Sigmoid colon (tissue), 7 donors: Measurements from ENCODE around the gene OGFOD2. TPM values are rescaled to one million over a fixed set of nuclear protein-coding genes. Genes with fewer than 3 reads are reported as not detected.

Experiments used
- DNase-seq: peaks from one replicate; pipeline ENCODE4 v3.0.0-alpha.2; 2019
- H3K27ac ChIP-seq, 4 donors: fragments of 200-600 bp; sonication (generic); one replicate each; pipeline ENCODE4 v1.5.1; 2016 to 2019; ENCODE audit warnings: mild to moderate bottlenecking in 1 of 4
- H3K27me3 ChIP-seq, 3 donors: fragments of 200-600 bp; sonication (generic); one replicate each; pipeline ENCODE4 v1.5.1; 2019; ENCODE audit warnings: mild to moderate bottlenecking in 1 of 3
- H3K36me3 ChIP-seq, 4 donors: fragments of 200-600 bp; sonication (generic); one replicate each; pipeline ENCODE4 v1.5.1; 2016 to 2019
- H3K4me1 ChIP-seq, 4 donors: fragments of 200-600 bp; sonication (generic); one replicate each; pipeline ENCODE4 v1.5.1; 2017 to 2019
- H3K4me3 ChIP-seq, 4 donors: fragments of 200-600 bp; sonication (generic); one replicate each; pipeline ENCODE4 v1.5.1; 2017 to 2019; ENCODE audit warnings: mild to moderate bottlenecking in 2 of 4, moderate library complexity in 1 of 4
- H3K9me3 ChIP-seq, 4 donors: fragments of 200-600 bp in 3 of 4; sonication (generic) in 3 of 4; one replicate each; pipeline versions ENCODE4 v1.5.1 to v1.6.1; 2013 to 2019
- CTCF ChIP-seq, 4 experiments: fragments of 450-650 bp in 3 of 4; fragments of 200-600 bp in 1 of 4; IDR thresholded peaks; one replicate each; pipeline ENCODE4 v1.5.1; 2016 to 2019; ENCODE audit warnings: antibody characterized with exemption in 4 of 4, mild to moderate bottlenecking in 3 of 4, moderate library complexity in 2 of 4
- EP300 ChIP-seq, 4 donors: sonication (generic); formaldehyde crosslinking; IDR thresholded peaks; one replicate each; pipeline ENCODE4 v1.6.1; 2017; ENCODE audit warnings: antibody characterized with exemption in 4 of 4
- POLR2A ChIP-seq, 2 donors: fragments of 450-650 bp; IDR thresholded peaks; one replicate each; pipeline ENCODE4 v1.6.1; 2016; ENCODE audit warnings: antibody characterized with exemption in 2 of 2, mild to moderate bottlenecking in 2 of 2, moderate library complexity in 2 of 2
- POLR2AphosphoS5 ChIP-seq, 4 donors: sonication (generic); formaldehyde crosslinking; IDR thresholded peaks; one replicate each; pipeline ENCODE4 v1.6.1; 2017; ENCODE audit warnings: antibody characterized with exemption in 4 of 4
- WGBS, 2 donors: extraction: QIAGEN DNeasy Blood & Tissue Kit; methylation state at CpG; one replicate each; pipeline ENCODE4 v1.1.7; 2013; 5-methylcytosine and 5-hydroxymethylcytosine counted together
- intact Hi-C: fragments of 100-400 bp; cut with DNase I; formaldehyde crosslinking; loops from one replicate; pipeline ENCODE4 v1.15.1; 2023
- polyA plus RNA-seq, 3 donors: library from polyadenylated mRNA; stranded (reverse); fragments of 200-250 nt; gene quantifications; one replicate each; pipeline ENCODE4 v1.2.3, GENCODE V29; 2013
- total RNA-seq, 4 donors: library from RNA; depleted of rRNA; stranded (reverse); fragments of >200 nt; gene quantifications; one replicate each; pipeline ENCODE4 v1.1.0, GENCODE V29; 2016
- donor health status: healthy with polysubstance abuse.
- donor health status: Bipolar disorder and iron deficiency.
- donor health status: healthy.

The OGFOD2 gene
- total and polyA plus RNA-seq, 7 donors: 8.1 to 26.5 (median 10.2) TPM

GRCh38 chr12:122959566-122960192, 15.4 kb upstream of the OGFOD2 start:
- Histone ChIP-seq H3K4me1 (peaks cover 0 to 12% (median 11%) of the 10 kb centered on the region in 4 donors), H3K27ac (no peak overlapping the region), H3K4me3 (no peak overlapping the region), H3K36me3 (peaks cover 0 to 18% (median 6%) of the 10 kb centered on the region in 4 donors), H3K27me3 (no peaks in the 10 kb centered on the region), H3K9me3 (no peaks in the 10 kb centered on the region)
- no peak for DNase-seq
- WGBS, 2 donors: 93 to 96% methylated on average over 35 of the region's 35 CpGs
- intact Hi-C loops: no loop called here
- no peak for TF ChIP-seq CTCF (IDR thresholded peaks at IDR 0.05)
- no peak for TF ChIP-seq POLR2A (IDR thresholded peaks at IDR 0.05)
- no peak for TF ChIP-seq POLR2AphosphoS5 (IDR thresholded peaks at IDR 0.05)
- TF ChIP-seq EP300 (IDR thresholded peaks at IDR 0.05): no peak

GRCh38 chr12:122960193-122960569, 14.9 kb upstream of the OGFOD2 start:
- Histone ChIP-seq H3K4me1 (peaks cover 0 to 16% (median 14%) of the 10 kb centered on the region in 4 donors), H3K27ac (no peak overlapping the region), H3K4me3 (no peak overlapping the region), H3K36me3 (peaks cover 0 to 18% (median 6%) of the 10 kb centered on the region in 4 donors), H3K9me3 (no peaks in the 10 kb centered on the region), H3K27me3 (no peaks in the 10 kb centered on the region)
- TF ChIP-seq EP300 (IDR thresholded peaks at IDR 0.05): no peak
- TF ChIP-seq CTCF (IDR thresholded peaks at IDR 0.05): no peak
- no peak for TF ChIP-seq POLR2A (IDR thresholded peaks at IDR 0.05)
- TF ChIP-seq POLR2AphosphoS5 (IDR thresholded peaks at IDR 0.05): no peak
- no peak for DNase-seq
- 92 to 95% methylated on average over 8 of the region's 8 CpGs for WGBS, 2 donors
- intact Hi-C loops: no loop called here

DNA sequence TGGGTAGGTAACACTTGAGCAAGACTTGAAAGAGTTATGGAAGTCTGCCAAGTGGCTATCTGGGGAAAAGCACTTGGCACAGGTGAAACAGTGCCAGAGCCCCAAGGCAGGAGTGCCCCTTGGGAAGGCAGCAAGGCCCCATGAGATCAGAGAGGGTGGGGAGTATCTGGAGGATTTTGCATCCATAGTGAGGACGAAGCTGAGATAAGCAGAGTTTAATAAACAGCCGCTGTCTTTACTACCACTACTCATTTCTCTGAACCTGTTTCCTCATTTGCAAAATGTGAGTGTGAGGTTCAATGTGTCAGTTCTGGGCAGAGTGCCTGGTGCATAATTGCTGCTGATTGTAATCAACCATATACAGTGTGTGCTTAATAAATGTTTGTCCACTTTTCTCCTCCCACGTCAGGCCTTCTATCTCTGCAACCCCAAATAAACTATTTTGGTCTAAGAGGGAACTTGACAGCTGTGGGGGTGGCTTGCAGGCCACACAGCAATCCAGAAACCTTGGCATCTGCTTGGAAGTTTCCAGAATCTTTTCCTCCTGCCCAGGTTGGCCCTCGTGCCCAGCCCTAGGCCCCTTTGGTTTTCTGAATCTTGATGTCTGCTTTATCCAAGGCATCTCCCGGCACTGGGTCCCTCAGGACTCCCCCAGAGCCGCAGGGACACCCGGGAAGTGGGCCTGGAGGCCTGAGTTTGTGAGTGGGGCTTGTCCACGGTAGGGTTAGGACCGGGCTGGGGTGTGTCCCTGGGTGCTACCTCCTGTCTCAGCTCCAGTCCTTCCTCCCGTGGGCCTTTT, 13.3 kb upstream of the OGFOD2 start:
- peaks cover 0 to 18% (median 6%) of the 10 kb centered on the region in 4 donors for H3K36me3 ChIP-seq
- no peak overlapping the region for H3K27ac ChIP-seq
- intact Hi-C loops: no loop called here
- H3K9me3 ChIP-seq: no peaks in the 10 kb centered on the region
- TF ChIP-seq POLR2A (IDR thresholded peaks at IDR 0.05) (no peak), CTCF (IDR thresholded peaks at IDR 0.05) (no peak), EP300 (IDR thresholded peaks at IDR 0.05) (no peak), POLR2AphosphoS5 (IDR thresholded peaks at IDR 0.05) (no peak)
- 39 to 78% methylated on average over 10 of the region's 10 CpGs for WGBS, 2 donors
- H3K27me3 ChIP-seq: no peaks in the 10 kb centered on the region
- H3K4me1 ChIP-seq: peaks cover 0 to 31% (median 30%) of the 10 kb centered on the region in 4 donors
- H3K4me3 ChIP-seq: no peak overlapping the region
- DNase-seq: no peak

GRCh38 chr12:122963941-122964265, 11.1 kb upstream of the OGFOD2 start:
- Histone ChIP-seq H3K9me3 (no peaks in the 10 kb centered on the region), H3K27me3 (no peaks in the 10 kb centered on the region), H3K4me3 (no peak overlapping the region), H3K4me1 (peaks cover 0 to 31% (median 30%) of the 10 kb centered on the region in 4 donors), H3K27ac (no peak overlapping the region), H3K36me3 (peaks cover 0 to 10% (median 3%) of the 10 kb centered on the region in 4 donors)
- TF ChIP-seq POLR2AphosphoS5 (IDR thresholded peaks at IDR 0.05): no peak
- TF ChIP-seq EP300 (IDR thresholded peaks at IDR 0.05): no peak
- no peak for TF ChIP-seq CTCF (IDR thresholded peaks at IDR 0.05)
- TF ChIP-seq POLR2A (IDR thresholded peaks at IDR 0.05): no peak
- WGBS, 2 donors: 61 to 64% methylated on average over 8 of the region's 8 CpGs
- no peak for DNase-seq
- intact Hi-C loops: no loop called here
